ENCODE data around the gene MTUS2. TPM values are rescaled to one million over a fixed set of nuclear protein-coding genes. Genes with fewer than 3 reads are reported as not detected.

MTUS2 gene
- polyA plus RNA-seq, 3 donors: 0.03 to 7.4 TPM; not detected in 1

GRCh38 chr13:29067306-29067945, 247.3 kb downstream of the MTUS2 start:
- no peak overlapping the region for H3K27ac ChIP-seq (ENCODE audit: low read depth, low read length)
- 60 to 76% (median 62%) methylated on average over 3 of the region's 3 CpGs for WGBS, 3 donors

- no peak overlapping the region for H3K27ac ChIP-seq (ENCODE audit: low read depth, low read length)
- WGBS, 3 donors: 41 to 68% (median 54%) methylated on average over 3 of the region's 3 CpGs
These were observed 253.6 kb downstream of the MTUS2 start for GRCh38 chr13:29073755-29074154.

GRCh38 chr13:29077051-29077813, 257.1 kb downstream of the MTUS2 start:
- 18 to 52% (median 52%) methylated on average over 3 of the region's 3 CpGs for WGBS, 3 donors
- H3K27ac ChIP-seq (ENCODE audit: low read depth, low read length): no peak overlapping the region

GRCh38 chr13:29081036-29081435, 260.9 kb downstream of the MTUS2 start:
- H3K27ac ChIP-seq (ENCODE audit: low read depth, low read length): no peak overlapping the region
- 30 to 64% (median 34%) methylated on average over 1 of the region's 1 CpG for WGBS, 3 donors

GRCh38 chr13:29081697-29082440, 261.7 kb downstream of the MTUS2 start:
- H3K27ac ChIP-seq (ENCODE audit: low read depth, low read length): no peak overlapping the region
- 76 to 83% (median 77%) methylated on average over 7 of the region's 7 CpGs for WGBS, 3 donors

- 48 to 53% (median 53%) methylated on average over 2 of the region's 2 CpGs for WGBS, 3 donors
- H3K27ac ChIP-seq (ENCODE audit: low read depth, low read length): no peak overlapping the region
These were observed 279.8 kb downstream of the MTUS2 start for GRCh38 chr13:29099781-29100406.

- no peak overlapping the region for H3K27ac ChIP-seq (ENCODE audit: low read depth, low read length)
- WGBS, 3 donors: 91 to 95% (median 92%) methylated on average over 15 of the region's 15 CpGs
These were observed 280.6 kb downstream of the MTUS2 start for GRCh38 chr13:29100758-29101157.

- 47 to 62% (median 58%) methylated on average over 2 of the region's 2 CpGs for WGBS, 3 donors
- no peak overlapping the region for H3K27ac ChIP-seq (ENCODE audit: low read depth, low read length)
These were observed 281.3 kb downstream of the MTUS2 start for GRCh38 chr13:29101409-29101808.

GRCh38 chr13:29101905-29102304, 281.8 kb downstream of the MTUS2 start:
- 72 to 82% (median 76%) methylated on average over 3 of the region's 3 CpGs for WGBS, 3 donors
- H3K27ac ChIP-seq (ENCODE audit: low read depth, low read length): no peak overlapping the region

- WGBS, 3 donors: 67 to 68% (median 68%) methylated on average over 11 of the region's 11 CpGs
- H3K27ac ChIP-seq (ENCODE audit: low read depth, low read length): no peak overlapping the region
These were observed 283.1 kb downstream of the MTUS2 start for GRCh38 chr13:29103065-29103800.

GRCh38 chr13:29104461-29104860, 284.3 kb downstream of the MTUS2 start:
- 85 to 91% (median 86%) methylated on average over 8 of the region's 8 CpGs for WGBS, 3 donors

GRCh38 chr13:29105779-29106178, 285.6 kb downstream of the MTUS2 start:
- WGBS, 3 donors: 68 to 74% (median 68%) methylated on average over 4 of the region's 4 CpGs

More at GRCh38 chr13:29104461-29104860, 284.3 kb downstream of the MTUS2 start:
- H3K27ac ChIP-seq (ENCODE audit: low read depth, low read length): no peak overlapping the region

GRCh38 chr13:29106651-29107050, 286.5 kb downstream of the MTUS2 start:
- no peak overlapping the region for H3K27ac ChIP-seq (ENCODE audit: low read depth, low read length)
- 20 to 32% (median 31%) methylated on average over 1 of the region's 1 CpG for WGBS, 3 donors

More at GRCh38 chr13:29105779-29106178, 285.6 kb downstream of the MTUS2 start:
- no peak overlapping the region for H3K27ac ChIP-seq (ENCODE audit: low read depth, low read length)

- no peak overlapping the region for H3K27ac ChIP-seq (ENCODE audit: low read depth, low read length)
- 46 to 53% (median 48%) methylated on average over 4 of the region's 4 CpGs for WGBS, 3 donors
These were observed 288.1 kb downstream of the MTUS2 start for GRCh38 chr13:29108068-29108786.

GRCh38 chr13:29109987-29110386, 289.8 kb downstream of the MTUS2 start:
- 79 to 91% (median 80%) methylated on average over 2 of the region's 2 CpGs for WGBS, 3 donors
- H3K27ac ChIP-seq (ENCODE audit: low read depth, low read length): no peak overlapping the region

GRCh38 chr13:29111446-29111845, 291.3 kb downstream of the MTUS2 start:
- no peak overlapping the region for H3K27ac ChIP-seq (ENCODE audit: low read depth, low read length)
- WGBS, 3 donors: 87 to 92% (median 88%) methylated on average over 2 of the region's 2 CpGs

GRCh38 chr13:29115842-29116241, 295.7 kb downstream of the MTUS2 start:
- H3K27ac ChIP-seq (ENCODE audit: low read depth, low read length): no peak overlapping the region
- 75 to 92% (median 90%) methylated on average over 1 of the region's 1 CpG for WGBS, 3 donors

Data from adipose tissue (tissue), 3 donors.